ENCODE measurements around the gene ALOXE3.

Gene ALOXE3

GRCh38 chr17:8126491-8127066, 8.3 kb upstream of the ALOXE3 start:
- H3K27ac Mint-ChIP-seq, result peak overlapping the region; percentile 99 to 100
- peaks cover 12 to 45% of the 10 kb centered on the region in 2 donors for H3K27me3 Mint-ChIP-seq
- ATAC-seq (replicated peaks), result peak; percentile 42
- H3K9me3 Mint-ChIP-seq, result peaks cover 0 to 2% of the 10 kb centered on the region in 2 donors
- H3K36me3 Mint-ChIP-seq (ENCODE audit: insufficient read depth), result peaks cover 36% of the 10 kb centered on the region
- DNase-seq, result peak in 1 of 3 experiments; percentile 30
- peaks cover 42 to 46% of the 10 kb centered on the region in 2 donors for H3K4me1 Mint-ChIP-seq (ENCODE audit: low read depth in 2 of 2)
- H3K4me3 Mint-ChIP-seq, result peak overlapping the region; percentile 91 to 92

GRCh38 chr17:8125947-8126490, 7.7 kb upstream of the ALOXE3 start:
- peak in 1 of 3 experiments; percentile 23 for DNase-seq
- H3K9me3 Mint-ChIP-seq, result peaks cover 0 to 2% of the 10 kb centered on the region in 2 donors
- H3K27me3 Mint-ChIP-seq, result peaks cover 12 to 49% of the 10 kb centered on the region in 2 donors
- peaks cover 44 to 48% of the 10 kb centered on the region in 2 donors for H3K4me1 Mint-ChIP-seq (ENCODE audit: low read depth in 2 of 2)
- H3K27ac Mint-ChIP-seq, result peak overlapping the region; percentile 99 to 100
- peak; percentile 2 for ATAC-seq (replicated peaks)
- H3K36me3 Mint-ChIP-seq (ENCODE audit: insufficient read depth), result peaks cover 39% of the 10 kb centered on the region
- peak overlapping the region; percentile 91 to 92 for H3K4me3 Mint-ChIP-seq

- ATAC-seq (replicated peaks) (peak; percentile 49), DNase-seq (peak; percentile 89 to 96 (median 91))
- peak overlapping the region; percentile 99 to 100 for H3K27ac Mint-ChIP-seq
- H3K4me1 Mint-ChIP-seq (ENCODE audit: low read depth in 2 of 2), result peaks cover 50 to 54% of the 10 kb centered on the region in 2 donors
- peak overlapping the region; percentile 91 to 92 for H3K4me3 Mint-ChIP-seq
- H3K27me3 Mint-ChIP-seq, result peaks cover 12 to 56% of the 10 kb centered on the region in 2 donors
- peaks cover 46% of the 10 kb centered on the region for H3K36me3 Mint-ChIP-seq (ENCODE audit: insufficient read depth)
- peaks cover 0 to 2% of the 10 kb centered on the region in 2 donors for H3K9me3 Mint-ChIP-seq
Measured at GRCh38 chr17:8125154-8125946, 7.0 kb upstream of the ALOXE3 start.

GRCh38 chr17:8124350-8125153, 6.2 kb upstream of the ALOXE3 start:
- H3K36me3 Mint-ChIP-seq (ENCODE audit: insufficient read depth), result peaks cover 54% of the 10 kb centered on the region
- H3K4me1 Mint-ChIP-seq (ENCODE audit: low read depth in 2 of 2), result peaks cover 58 to 62% of the 10 kb centered on the region in 2 donors
- H3K4me3 Mint-ChIP-seq, result peak overlapping the region; percentile 91 to 92
- DNase-seq, result peak in 1 of 3 experiments; percentile 15
- H3K27me3 Mint-ChIP-seq, result peaks cover 12 to 61% of the 10 kb centered on the region in 2 donors
- no peak for ATAC-seq (replicated peaks)
- peak overlapping the region; percentile 99 to 100 for H3K27ac Mint-ChIP-seq
- H3K9me3 Mint-ChIP-seq, result peaks cover 2 to 4% of the 10 kb centered on the region in 2 donors

- Mint-ChIP-seq H3K27ac (peak within 1 kb of the TSS; percentile 99 to 100), H3K36me3 (ENCODE audit: insufficient read depth) (peaks cover 61% of the 10 kb centered on the region), H3K4me1 (ENCODE audit: low read depth in 2 of 2) (peaks cover 62 to 68% of the 10 kb centered on the region in 2 donors), H3K9me3 (peaks cover 5% of the 10 kb centered on the region in 2 donors), H3K27me3 (peaks cover 15 to 69% of the 10 kb centered on the region in 2 donors), H3K4me3 (peak within 1 kb of the TSS; percentile 91 to 92)
- no peak for DNase-seq
- no peak for ATAC-seq (replicated peaks)
Measured at GRCh38 chr17:8123695-8124349, 5.5 kb upstream of the ALOXE3 start, which contains the start of gene HES7. HES7 (minus strand) TSS chr17:8124106; CDS start chr17:8124084, 22 bp downstream.

GRCh38 chr17:8122924-8123694, 4.8 kb upstream of the ALOXE3 start:
- ATAC-seq (replicated peaks) (no peak), DNase-seq (peak in 1 of 3 experiments; percentile 36)
- H3K4me1 Mint-ChIP-seq (ENCODE audit: low read depth in 2 of 2), result peaks cover 69 to 75% of the 10 kb centered on the region in 2 donors
- H3K9me3 Mint-ChIP-seq, result peaks cover 5% of the 10 kb centered on the region in 2 donors
- H3K4me3 Mint-ChIP-seq, result peak overlapping the region; percentile 91 to 92
- H3K36me3 Mint-ChIP-seq (ENCODE audit: insufficient read depth), result peaks cover 68% of the 10 kb centered on the region
- H3K27me3 Mint-ChIP-seq, result peaks cover 19 to 76% of the 10 kb centered on the region in 2 donors
- peak overlapping the region; percentile 99 to 100 for H3K27ac Mint-ChIP-seq

- DNase-seq (no peak), ATAC-seq (replicated peaks) (no peak)
- Mint-ChIP-seq H3K27me3 (peaks cover 19 to 81% of the 10 kb centered on the region in 2 donors), H3K9me3 (peaks cover 5% of the 10 kb centered on the region in 2 donors), H3K4me3 (peak overlapping the region; percentile 91 to 92), H3K36me3 (ENCODE audit: insufficient read depth) (peaks cover 73% of the 10 kb centered on the region), H3K27ac (no peak overlapping the region), H3K4me1 (ENCODE audit: low read depth in 2 of 2) (peaks cover 76 to 82% of the 10 kb centered on the region in 2 donors)
Measured at GRCh38 chr17:8122422-8122923, 4.2 kb upstream of the ALOXE3 start.

- H3K27me3 Mint-ChIP-seq, result peaks cover 19 to 78% of the 10 kb centered on the region in 2 donors
- DNase-seq, result peak in 1 of 3 experiments; percentile 43
Measured at GRCh38 chr17:8121681-8122421, 3.5 kb upstream of the ALOXE3 start.

GRCh38 chr17:8121407-8121680, 3.0 kb upstream of the ALOXE3 start:
- DNase-seq (no peak), ATAC-seq (replicated peaks) (no peak)
- Mint-ChIP-seq H3K4me3 (peak overlapping the region; percentile 91 to 92), H3K36me3 (ENCODE audit: insufficient read depth) (peaks cover 69% of the 10 kb centered on the region), H3K9me3 (peaks cover 5% of the 10 kb centered on the region in 2 donors), H3K27ac (peak overlapping the region; percentile 100), H3K4me1 (ENCODE audit: low read depth in 2 of 2) (peaks cover 68 to 74% of the 10 kb centered on the region in 2 donors), H3K27me3 (peaks cover 19 to 82% of the 10 kb centered on the region in 2 donors)

More at GRCh38 chr17:8121681-8122421, 3.5 kb upstream of the ALOXE3 start:
- Mint-ChIP-seq H3K27ac (no peak overlapping the region), H3K4me3 (peak overlapping the region; percentile 91 to 92), H3K36me3 (ENCODE audit: insufficient read depth) (peaks cover 71% of the 10 kb centered on the region), H3K4me1 (ENCODE audit: low read depth in 2 of 2) (peaks cover 71 to 78% of the 10 kb centered on the region in 2 donors), H3K9me3 (peaks cover 5% of the 10 kb centered on the region in 2 donors)
- no peak for ATAC-seq (replicated peaks)

- Mint-ChIP-seq H3K4me1 (ENCODE audit: low read depth in 2 of 2) (peaks cover 65 to 68% of the 10 kb centered on the region in 2 donors), H3K27me3 (peaks cover 22 to 87% of the 10 kb centered on the region in 2 donors), H3K27ac (peak overlapping the region; percentile 100)
Measured at GRCh38 chr17:8120520-8121406, 2.4 kb upstream of the ALOXE3 start.

More at GRCh38 chr17:8120520-8121406, 2.4 kb upstream of the ALOXE3 start:
- Mint-ChIP-seq H3K4me3 (peak overlapping the region; percentile 91 to 92), H3K36me3 (ENCODE audit: insufficient read depth) (peaks cover 63% of the 10 kb centered on the region), H3K9me3 (peaks cover 5% of the 10 kb centered on the region in 2 donors)
- DNase-seq, result peak in 2 of 3 experiments; percentile 46 to 62
- peak; percentile 14 for ATAC-seq (replicated peaks)

All from effector memory CD8-positive, alpha-beta T cell (primary cell).